H9 (cell line): ENCODE measurements around the gene PCSK2. TPM values are rescaled to one million over a fixed set of nuclear protein-coding genes. Genes with fewer than 3 reads are reported as not detected.

Experiments
- DNase-seq: peaks from one replicate; pipeline ENCODE4 v3.0.0-alpha.2; 2017
- H2AFZ ChIP-seq: one replicate; pipeline ENCODE4 v1.6.1; 2013; ENCODE audit warnings: mild to moderate bottlenecking, low read length, control low read depth, moderate library complexity
- H2AK5ac ChIP-seq: 2 replicates; pipeline ENCODE4 v1.6.1; 2013; ENCODE audit warnings: low read length, control low read depth, mixed read lengths; ENCODE audit not compliant: insufficient read length
- H2BK120ac ChIP-seq: one replicate; pipeline ENCODE4 v1.6.1; 2013; ENCODE audit warnings: low read depth, mild to moderate bottlenecking, low read length, control low read depth, inconsistent platforms; ENCODE audit not compliant: poor library complexity, severe bottlenecking
- H2BK12ac ChIP-seq: 2 replicates; pipeline ENCODE4 v1.6.1; 2013; ENCODE audit warnings: low read length, control low read depth, mixed read lengths, low read depth; ENCODE audit not compliant: insufficient read length
- H2BK15ac ChIP-seq: 2 replicates; pipeline ENCODE4 v1.6.1; 2013; ENCODE audit warnings: low read depth, low read length, control low read depth
- H2BK20ac ChIP-seq: one replicate; pipeline ENCODE4 v1.6.1; 2013; ENCODE audit warnings: low read depth, mild to moderate bottlenecking, low read length, control low read depth, inconsistent platforms; ENCODE audit not compliant: poor library complexity, severe bottlenecking
- H2BK5ac ChIP-seq: 2 replicates; pipeline ENCODE4 v1.6.1; 2013; ENCODE audit warnings: low read length, control low read depth, mixed read lengths; ENCODE audit not compliant: insufficient read length
- H3K14ac ChIP-seq: 2 replicates; pipeline ENCODE4 v1.6.1; 2013; ENCODE audit warnings: low read length, control low read depth; ENCODE audit not compliant: insufficient read depth
- H3K18ac ChIP-seq: 2 replicates; pipeline ENCODE4 v1.6.1; 2013; ENCODE audit warnings: low read depth, mild to moderate bottlenecking, mixed read lengths, low read length, control low read depth; ENCODE audit not compliant: insufficient read length
- H3K23ac ChIP-seq: 2 replicates; pipeline ENCODE4 v1.6.1; 2013; ENCODE audit warnings: low read length, control low read depth, mixed read lengths, low read depth; ENCODE audit not compliant: insufficient read length
- H3K23me2 ChIP-seq: 2 replicates; pipeline ENCODE4 v1.6.1; 2013; ENCODE audit warnings: low read depth, mild to moderate bottlenecking, mixed read lengths, low read length, control low read depth; ENCODE audit not compliant: insufficient read length, poor library complexity, severe bottlenecking
- H3K27ac ChIP-seq: 2 replicates; pipeline ENCODE4 v1.5.1; 2013; ENCODE audit warnings: low read length, control low read depth, mixed read lengths, low read depth; ENCODE audit not compliant: insufficient read length
- H3K27me3 ChIP-seq: 2 replicates; pipeline ENCODE4 v1.6.1; 2013; ENCODE audit warnings: low read length, control low read depth, inconsistent platforms; ENCODE audit not compliant: insufficient read depth
- H3K4ac ChIP-seq: 2 replicates; pipeline ENCODE4 v1.6.1; 2013; ENCODE audit warnings: low read depth, mild to moderate bottlenecking, control low read depth, inconsistent platforms, low read length, moderate library complexity
- H3K4me1 ChIP-seq: 2 replicates; pipeline ENCODE4 v1.6.1; 2013; ENCODE audit warnings: low read length, control low read depth, inconsistent platforms; ENCODE audit not compliant: insufficient read depth
- H3K4me2 ChIP-seq: 2 replicates; pipeline ENCODE4 v1.6.1; 2013; ENCODE audit warnings: low read length, control low read depth, mixed read lengths; ENCODE audit not compliant: insufficient read length, insufficient read depth
- H3K56ac ChIP-seq: 2 replicates; pipeline ENCODE4 v1.6.1; 2013; ENCODE audit warnings: low read depth, mild to moderate bottlenecking, mixed read lengths, low read length, control low read depth; ENCODE audit not compliant: insufficient read length
- H3K79me1 ChIP-seq: 2 replicates; pipeline ENCODE4 v1.6.1; 2013; ENCODE audit warnings: low read depth, mild to moderate bottlenecking, moderate library complexity, low read length, control low read depth, inconsistent platforms; ENCODE audit not compliant: insufficient read depth, poor library complexity, severe bottlenecking
- H3K79me2 ChIP-seq: 2 replicates; pipeline ENCODE4 v1.6.1; 2013; ENCODE audit warnings: low read length, control low read depth, inconsistent platforms; ENCODE audit not compliant: insufficient read depth
- H3K9ac ChIP-seq: 2 replicates; pipeline ENCODE4 v1.6.1; 2013; ENCODE audit warnings: low read length, control low read depth, mixed read lengths; ENCODE audit not compliant: insufficient read length; ENCODE audit errors: extremely low read depth
- H3K9me3 ChIP-seq: one replicate; pipeline ENCODE4 v1.6.1; 2013; ENCODE audit warnings: low read depth, low read length, inconsistent platforms; ENCODE audit not compliant: control insufficient read depth
- H3T11ph ChIP-seq: one replicate; pipeline ENCODE4 v1.6.1; 2013; ENCODE audit warnings: mild to moderate bottlenecking, low read length, control low read depth, inconsistent platforms
- H4K20me1 ChIP-seq: one replicate; pipeline ENCODE4 v1.6.1; 2013; ENCODE audit not compliant: control insufficient read depth, insufficient read length, insufficient read depth
- H4K5ac ChIP-seq: 2 replicates; pipeline ENCODE4 v1.6.1; 2013; ENCODE audit warnings: low read depth, mild to moderate bottlenecking, mixed read lengths, low read length, control low read depth; ENCODE audit not compliant: insufficient read length
- H4K8ac ChIP-seq: replicated peaks from 2 replicates; pipeline ENCODE4 v1.6.1; 2013; ENCODE audit warnings: low read length, control low read depth, mixed read lengths, low read depth; ENCODE audit not compliant: insufficient read length
- H4K91ac ChIP-seq: 2 replicates; pipeline ENCODE4 v1.6.1; 2013; ENCODE audit warnings: low read depth, mild to moderate bottlenecking, moderate library complexity, mixed read lengths, low read length, control low read depth; ENCODE audit not compliant: insufficient read length
- H3K27ac Mint-ChIP-seq, 3 experiments: 2 replicates in 2 of 3; 3 replicates in 1 of 3; pipeline ENCODE4 v1.8.0; 2020 to 2021; ENCODE audit warnings: mixed read lengths in 3 of 3, mild to moderate bottlenecking in 1 of 3, moderate library complexity in 1 of 3
- H3K27me3 Mint-ChIP-seq: 2 replicates; pipeline ENCODE4 v1.8.0; 2021; ENCODE audit warnings: low read depth, mild to moderate bottlenecking, moderate library complexity, mixed read lengths
- H3K36me3 Mint-ChIP-seq, 3 experiments: 2 replicates in 2 of 3; 3 replicates in 1 of 3; pipeline ENCODE4 v1.8.0; 2020 to 2021; ENCODE audit warnings: low read depth in 3 of 3, mixed read lengths in 3 of 3; ENCODE audit not compliant: insufficient read depth in 1 of 3
- H3K4me1 Mint-ChIP-seq, 2 experiments: 2 replicates each; pipeline ENCODE4 v1.8.0; 2020; ENCODE audit warnings: mixed read lengths in 2 of 2
- H3K4me3 Mint-ChIP-seq, 2 experiments: 2 replicates in 1 of 2; 3 replicates in 1 of 2; pipeline ENCODE4 v1.8.0; 2020 to 2021; ENCODE audit warnings: mild to moderate bottlenecking in 2 of 2, mixed read lengths in 2 of 2, moderate library complexity in 1 of 2
- H3K9me3 Mint-ChIP-seq, 2 experiments: 2 replicates in 1 of 2; 3 replicates in 1 of 2; pipeline ENCODE4 v1.8.0; 2020; ENCODE audit warnings: mild to moderate bottlenecking in 2 of 2, mixed read lengths in 2 of 2, moderate library complexity in 1 of 2
- CTCF ChIP-seq: fragments of 200-600 bp; sonication (generic); conservative IDR thresholded peaks from 3 replicates; pipeline ENCODE4 v1.8.0; 2021; ENCODE audit warnings: antibody characterized with exemption, mild to moderate bottlenecking
- WGBS: extraction: QIAGEN DNeasy Blood & Tissue Kit; methylation state at CpG from one replicate; pipeline ENCODE4 v1.1.7; 2013; ENCODE audit warnings: missing lambda C conversion rate, low lambda C conversion rate, mixed read lengths; ENCODE audit not compliant: insufficient read length; ENCODE audit errors: extremely low coverage; 5-methylcytosine and 5-hydroxymethylcytosine counted together
- total RNA-seq: library from RNA; stranded (reverse); gene quantifications from 2 replicates; pipeline ENCODE4 v1.2.1, GENCODE V29; 2021

PCSK2 gene
- total RNA-seq, 1 experiment from 2014 or later: 2.8 TPM

DNA sequence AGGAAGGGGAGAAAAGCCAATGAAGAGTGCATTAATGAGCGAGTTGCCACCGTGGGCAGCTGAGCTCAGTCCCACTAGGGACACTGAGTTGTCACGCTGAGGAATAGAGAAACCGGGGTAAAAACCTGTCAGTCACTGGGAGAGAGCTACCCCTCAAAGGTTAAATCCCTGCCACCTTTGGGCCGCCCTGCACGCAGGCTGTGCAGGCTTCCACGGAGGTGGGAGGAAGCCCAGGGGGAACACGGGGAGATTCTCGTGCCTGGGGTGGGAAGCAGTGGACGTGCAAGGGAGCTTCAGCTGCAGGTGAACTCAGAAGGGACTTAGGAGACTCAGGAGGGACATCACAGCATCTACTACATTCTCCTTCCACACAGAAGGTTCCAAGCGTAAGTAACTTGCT lies 253.9 kb downstream of the PCSK2 start:
- no CpG with 5 or more reads among the region's 11 CpGs for WGBS
- Histone ChIP-seq H4K5ac (no peak overlapping the region), H2BK15ac (no peak overlapping the region), H2BK5ac (no peak overlapping the region), H2BK120ac (no peak overlapping the region), H3K23ac (no peak overlapping the region), H2AFZ (no peak overlapping the region), H4K8ac (no peak overlapping the region), H3K4ac (no peak overlapping the region), H3K18ac (no peak overlapping the region), H2BK20ac (no peak overlapping the region), H3K27ac (no peak overlapping the region), H2BK12ac (no peak overlapping the region), H3K56ac (no peak overlapping the region), H3T11ph (no peak overlapping the region), H3K79me1 (no peaks in the 10 kb centered on the region), H3K23me2 (no peaks in the 10 kb centered on the region), H3K27me3 (no peaks in the 10 kb centered on the region), H3K14ac (no peak overlapping the region), H3K9ac (no peak overlapping the region), H2AK5ac (no peak overlapping the region), H4K91ac (no peak overlapping the region), H4K20me1 (no peaks in the 10 kb centered on the region), H3K4me1 (no peaks in the 10 kb centered on the region), H3K9me3 (no peaks in the 10 kb centered on the region), H3K4me2 (no peak overlapping the region), H3K79me2 (no peaks in the 10 kb centered on the region)
- TF ChIP-seq CTCF: no peak
- Mint-ChIP-seq H3K4me1 (no peaks in the 10 kb centered on the region), H3K27ac (no peak overlapping the region), H3K9me3 (no peaks in the 10 kb centered on the region), H3K4me3 (no peak overlapping the region), H3K27me3 (peaks cover 4% of the 10 kb centered on the region; the same call in 1 of the 2 replicates), H3K36me3 (no peaks in the 10 kb centered on the region)
- no peak for DNase-seq
